ENCODE measurements around the gene LSM12.

DNA sequence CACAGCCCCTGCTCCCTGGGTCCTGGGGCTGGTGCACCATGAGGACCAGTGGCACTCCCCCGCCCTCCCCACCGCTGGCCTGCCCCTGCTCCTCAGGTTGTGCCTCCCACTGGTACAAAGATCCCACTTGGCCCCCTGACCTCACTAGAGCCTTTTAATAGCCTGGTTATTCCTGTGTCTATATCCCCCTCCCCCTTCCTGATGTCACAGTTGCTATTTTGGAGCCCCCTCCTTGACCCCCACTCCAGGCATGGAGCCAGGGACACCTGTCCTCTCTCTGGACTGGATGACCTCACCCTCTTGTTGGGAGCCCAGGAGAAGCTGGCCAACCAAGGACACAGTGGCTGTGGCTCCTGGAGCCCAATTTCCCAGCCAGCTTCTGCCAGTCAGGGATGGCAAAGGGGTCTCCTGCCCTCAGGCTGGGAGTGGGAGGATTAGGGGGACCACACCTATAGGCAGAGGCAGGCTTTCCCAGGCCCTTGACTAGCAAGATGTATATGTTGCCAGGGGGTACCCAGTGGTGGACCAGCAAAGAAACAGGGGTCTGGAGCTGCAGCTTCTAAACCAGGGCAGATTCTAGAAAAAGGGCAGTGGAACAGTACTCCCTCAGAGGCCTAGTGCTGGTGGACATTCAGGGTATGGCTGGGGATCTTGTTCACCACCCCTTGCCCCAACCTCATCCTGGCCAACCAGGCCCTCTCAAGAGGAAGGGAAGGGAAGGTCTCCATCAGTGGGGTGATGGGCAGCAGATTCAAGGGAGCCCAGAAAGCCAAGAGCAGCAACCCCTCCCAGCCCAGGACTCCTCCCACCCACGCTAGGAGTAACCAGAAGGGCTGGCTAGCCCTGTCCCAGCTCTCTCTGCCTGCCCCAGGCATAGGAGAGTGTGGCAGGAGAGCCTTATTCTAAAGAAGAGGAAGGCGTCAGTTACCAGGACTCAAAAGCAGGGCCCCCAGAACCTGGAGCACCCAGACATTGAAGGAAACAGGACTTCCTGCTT is 46.1 kb upstream of the LSM12 start:
- TF ChIP-seq POLR2A (IDR thresholded peaks at IDR 0.05; ENCODE audit: low read depth, low read length) (no peak), TAF1 (IDR thresholded peaks at IDR 0.05; ENCODE audit: borderline replicate concordance, low read depth, low read length) (no peak)
